Smooth muscle cell (in vitro differentiated cells): ENCODE data around the gene FASN. TPM values are rescaled to one million over a fixed set of nuclear protein-coding genes. Genes with fewer than 3 reads are reported as not detected.

Experiments used
- DNase-seq: peaks from one replicate; lab custom pipeline; 2025; ENCODE audit not compliant: unreplicated experiment; lab: John Stamatoyannopoulos, UW
- H2AFZ ChIP-seq: fragments of 200-600 bp; sonication (generic); 2 replicates; pipeline ENCODE4 v1.6.0; 2016; ENCODE audit warnings: antibody characterized with exemption, low read depth, mild to moderate bottlenecking
- H3F3A ChIP-seq: fragments of 200-600 bp; sonication (generic); 2 replicates; pipeline ENCODE4 v1.6.0; 2017; ENCODE audit warnings: antibody characterized with exemption, low read depth
- H3K27ac ChIP-seq: fragments of 200-600 bp; sonication (generic); 2 replicates; pipeline ENCODE4 v1.5.1; 2016; ENCODE audit warnings: low read depth, mild to moderate bottlenecking
- H3K27me3 ChIP-seq: fragments of 200-600 bp; sonication (generic); 2 replicates; pipeline ENCODE4 v1.6.1; 2016; ENCODE audit warnings: low read depth, mild to moderate bottlenecking
- H3K36me3 ChIP-seq: fragments of 200-600 bp; sonication (generic); 2 replicates; pipeline ENCODE4 v1.5.1; 2016; ENCODE audit warnings: low read depth
- H3K4me1 ChIP-seq: fragments of 200-600 bp; sonication (generic); 2 replicates; pipeline ENCODE4 v1.5.1; 2016; ENCODE audit warnings: low read depth
- H3K4me2 ChIP-seq: fragments of 200-600 bp; sonication (generic); 2 replicates; pipeline ENCODE4 v1.6.0; 2016; ENCODE audit warnings: mild to moderate bottlenecking
- H3K4me3 ChIP-seq: fragments of 200-600 bp; sonication (generic); 2 replicates; pipeline ENCODE4 v1.5.1; 2016; ENCODE audit warnings: mild to moderate bottlenecking
- H3K79me2 ChIP-seq: fragments of 200-600 bp; sonication (generic); 2 replicates; pipeline ENCODE4 v1.6.0; 2016; ENCODE audit warnings: low read depth, mild to moderate bottlenecking
- H3K9ac ChIP-seq: fragments of 200-600 bp; sonication (generic); 2 replicates; pipeline ENCODE4 v1.6.0; 2016; ENCODE audit warnings: low read depth
- H3K9me3 ChIP-seq: fragments of 200-600 bp; sonication (generic); replicated peaks from 2 replicates; pipeline ENCODE4 v1.5.1; 2016; ENCODE audit warnings: low read depth
- H4K20me1 ChIP-seq: fragments of 200-600 bp; sonication (generic); 2 replicates; pipeline ENCODE4 v1.6.0; 2016; ENCODE audit warnings: low read depth
- WGBS: methylation state at CpG from one replicate; pipeline ENCODE4 v1.1.7; 2016; ENCODE audit warnings: low lambda C conversion rate; 5-methylcytosine and 5-hydroxymethylcytosine counted together
- polyA plus RNA-seq: library from polyadenylated mRNA; unstranded; fragments of >200 nt; fragmentation: Nextera tagmentation; extraction: Ambion mirVana; gene quantifications from 2 replicates; pipeline ENCODE4 v1.2.1, GENCODE V29; 2016
- total RNA-seq: library from RNA; depleted of rRNA; stranded (reverse); fragments of >200 nt; gene quantifications from 2 replicates; pipeline ENCODE4 v1.2.3, GENCODE V29; 2014
- TF ChIP-seq, protein P1 (sequence below): fragments of 200-600 bp; sonication (generic); IDR thresholded peaks from 2 replicates; pipeline ENCODE4 v1.5.1; 2017; ENCODE audit warnings: borderline replicate concordance, mild to moderate bottlenecking, antibody characterized with exemption; ENCODE audit not compliant: insufficient read depth, poor library complexity, severe bottlenecking

Gene FASN
- total and polyA plus RNA-seq, 2 experiments from 2014 or later: 46.6 to 49.3 TPM

DNA sequence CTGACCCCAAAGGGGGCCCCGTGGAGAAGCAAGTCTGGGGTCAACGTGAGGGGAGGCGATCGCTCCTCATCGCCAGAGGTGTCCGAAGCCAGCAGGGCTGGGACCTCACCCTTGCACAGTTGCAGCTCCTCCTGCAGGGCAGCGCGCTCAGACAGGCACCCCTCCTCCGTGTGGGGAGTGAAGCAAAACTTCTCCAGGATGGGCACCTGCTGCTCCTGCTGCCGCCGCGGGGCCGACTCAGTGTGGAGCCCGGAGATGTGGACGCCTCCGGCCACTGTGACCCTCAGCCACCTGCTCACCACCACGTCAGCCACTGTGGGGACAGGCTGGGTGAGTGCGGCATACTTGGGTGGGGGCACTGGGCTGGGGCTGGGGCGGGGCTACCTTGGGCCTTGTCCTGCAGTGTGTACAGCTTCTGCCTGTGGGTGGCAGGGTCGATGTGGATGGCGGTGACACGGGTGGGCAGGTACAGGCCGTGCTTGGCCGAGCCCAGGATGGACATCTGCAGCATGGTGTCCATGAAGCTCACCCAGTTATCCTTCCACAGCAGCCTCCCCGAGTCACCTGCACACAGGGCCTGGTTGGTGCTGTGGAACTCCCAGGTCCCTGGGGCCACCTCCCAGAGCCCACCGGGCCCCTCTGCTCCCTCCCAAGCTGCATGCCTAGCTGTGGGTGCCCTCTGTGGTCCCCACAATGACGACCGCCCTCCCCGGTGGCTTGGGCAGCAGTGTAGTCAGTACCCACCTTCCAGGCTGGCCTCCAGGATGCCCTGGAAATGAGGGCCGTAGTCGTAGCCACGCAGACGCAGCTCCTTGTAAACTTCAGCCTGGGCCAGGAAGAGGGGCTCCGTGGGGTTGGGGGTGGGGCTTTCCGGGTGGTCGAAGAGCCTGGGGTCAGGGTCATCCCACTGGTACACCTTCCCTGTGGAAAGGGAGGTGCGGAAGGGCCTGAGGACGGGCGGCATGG, 10.8 kb downstream of the FASN start:
- peaks cover 81% of the 10 kb centered on the region for H4K20me1 ChIP-seq
- H3K36me3 ChIP-seq: no peaks in the 10 kb centered on the region
- H3K4me3 ChIP-seq: no peak overlapping the region
- no peaks in the 10 kb centered on the region for H3K4me1 ChIP-seq
- H2AFZ ChIP-seq: no peak overlapping the region
- no peak overlapping the region for H3K4me2 ChIP-seq
- no peaks in the 10 kb centered on the region for H3K9me3 ChIP-seq
- H3K79me2 ChIP-seq: no peaks in the 10 kb centered on the region
- H3F3A ChIP-seq: no peaks in the 10 kb centered on the region
- TF ChIP-seq, protein P1, sequence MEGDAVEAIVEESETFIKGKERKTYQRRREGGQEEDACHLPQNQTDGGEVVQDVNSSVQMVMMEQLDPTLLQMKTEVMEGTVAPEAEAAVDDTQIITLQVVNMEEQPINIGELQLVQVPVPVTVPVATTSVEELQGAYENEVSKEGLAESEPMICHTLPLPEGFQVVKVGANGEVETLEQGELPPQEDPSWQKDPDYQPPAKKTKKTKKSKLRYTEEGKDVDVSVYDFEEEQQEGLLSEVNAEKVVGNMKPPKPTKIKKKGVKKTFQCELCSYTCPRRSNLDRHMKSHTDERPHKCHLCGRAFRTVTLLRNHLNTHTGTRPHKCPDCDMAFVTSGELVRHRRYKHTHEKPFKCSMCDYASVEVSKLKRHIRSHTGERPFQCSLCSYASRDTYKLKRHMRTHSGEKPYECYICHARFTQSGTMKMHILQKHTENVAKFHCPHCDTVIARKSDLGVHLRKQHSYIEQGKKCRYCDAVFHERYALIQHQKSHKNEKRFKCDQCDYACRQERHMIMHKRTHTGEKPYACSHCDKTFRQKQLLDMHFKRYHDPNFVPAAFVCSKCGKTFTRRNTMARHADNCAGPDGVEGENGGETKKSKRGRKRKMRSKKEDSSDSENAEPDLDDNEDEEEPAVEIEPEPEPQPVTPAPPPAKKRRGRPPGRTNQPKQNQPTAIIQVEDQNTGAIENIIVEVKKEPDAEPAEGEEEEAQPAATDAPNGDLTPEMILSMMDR: no peak
- no peak for DNase-seq
- WGBS: 96% methylated on average over 36 of the region's 39 CpGs
- no peaks in the 10 kb centered on the region for H3K27me3 ChIP-seq
- H3K9ac ChIP-seq: no peak overlapping the region
- no peak overlapping the region for H3K27ac ChIP-seq

- no peak overlapping the region for H3K27ac ChIP-seq
- 97% methylated on average over 25 of the region's 25 CpGs for WGBS
- H2AFZ ChIP-seq: no peak overlapping the region
- H4K20me1 ChIP-seq: peaks cover 79% of the 10 kb centered on the region
- no peak overlapping the region for H3K4me3 ChIP-seq
- H3K27me3 ChIP-seq: no peaks in the 10 kb centered on the region
- no peaks in the 10 kb centered on the region for H3K79me2 ChIP-seq
- H3K4me2 ChIP-seq: no peak overlapping the region
- no peaks in the 10 kb centered on the region for H3K9me3 ChIP-seq
- H3K36me3 ChIP-seq: no peaks in the 10 kb centered on the region
- H3K4me1 ChIP-seq: no peaks in the 10 kb centered on the region
- no peaks in the 10 kb centered on the region for H3F3A ChIP-seq
- no peak overlapping the region for H3K9ac ChIP-seq
- TF ChIP-seq, protein P1: no peak
- DNase-seq: no peak
Measured at GRCh38 chr17:82085931-82086764, 11.9 kb downstream of the FASN start.

DNA sequence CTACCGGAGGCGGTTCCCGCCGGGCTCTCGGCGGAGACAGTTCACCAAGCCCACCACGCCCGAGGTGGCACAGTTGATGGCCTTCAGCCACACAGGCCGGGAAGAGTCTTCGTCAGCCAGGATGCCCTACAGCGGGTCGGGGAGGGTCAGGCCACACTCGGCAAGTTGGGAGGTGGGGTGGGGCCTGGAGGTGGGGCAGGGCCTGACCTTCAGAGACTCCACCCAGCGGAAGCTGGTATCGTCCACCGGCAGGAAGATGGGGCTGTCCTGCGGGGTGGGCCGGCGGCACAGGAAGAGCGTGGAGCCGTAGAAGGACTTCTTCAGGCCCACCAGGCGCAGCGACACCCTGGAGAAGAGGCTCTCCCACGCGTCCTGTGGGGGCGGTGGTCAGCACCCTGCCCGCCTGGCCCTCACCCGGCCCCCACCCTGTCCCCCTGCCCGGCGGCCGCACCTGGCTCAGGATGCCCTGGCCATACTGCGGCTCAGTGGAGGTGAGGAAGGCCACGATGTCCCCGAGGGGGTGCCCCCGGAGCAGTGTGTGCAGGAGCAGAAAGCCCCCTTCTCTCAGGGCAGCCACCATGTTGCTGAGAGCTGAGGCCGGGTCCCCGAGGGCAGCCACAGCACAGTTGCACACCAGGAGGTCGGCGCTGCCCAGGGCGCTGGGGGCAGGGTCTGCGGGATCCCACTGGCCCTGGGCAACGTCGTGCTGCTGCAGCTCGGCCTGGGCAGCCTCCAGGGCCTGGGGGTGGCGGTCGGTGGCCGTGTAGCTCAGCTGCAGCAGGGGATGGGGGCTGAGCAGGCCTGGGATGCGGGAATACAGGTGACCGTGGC, 12.8 kb downstream of the FASN start:
- Histone ChIP-seq H3K9ac (no peak overlapping the region), H3K4me2 (no peak overlapping the region), H3K79me2 (no peaks in the 10 kb centered on the region), H3K4me1 (no peaks in the 10 kb centered on the region), H3K27me3 (no peaks in the 10 kb centered on the region), H3K36me3 (no peaks in the 10 kb centered on the region), H3K9me3 (no peaks in the 10 kb centered on the region), H3K4me3 (no peak overlapping the region), H3K27ac (no peak overlapping the region), H4K20me1 (peaks cover 76% of the 10 kb centered on the region), H3F3A (no peaks in the 10 kb centered on the region), H2AFZ (no peak overlapping the region)
- TF ChIP-seq, protein P1: no peak
- WGBS: 95% methylated on average over 34 of the region's 49 CpGs
- DNase-seq: no peak
